ENCODE results near the gene SOCS2. TPM values are rescaled to one million over a fixed set of nuclear protein-coding genes. Genes with fewer than 3 reads are reported as not detected.

The SOCS2 gene
- total RNA-seq, 1 donor from 2014 or later = 20.0 TPM

DNA sequence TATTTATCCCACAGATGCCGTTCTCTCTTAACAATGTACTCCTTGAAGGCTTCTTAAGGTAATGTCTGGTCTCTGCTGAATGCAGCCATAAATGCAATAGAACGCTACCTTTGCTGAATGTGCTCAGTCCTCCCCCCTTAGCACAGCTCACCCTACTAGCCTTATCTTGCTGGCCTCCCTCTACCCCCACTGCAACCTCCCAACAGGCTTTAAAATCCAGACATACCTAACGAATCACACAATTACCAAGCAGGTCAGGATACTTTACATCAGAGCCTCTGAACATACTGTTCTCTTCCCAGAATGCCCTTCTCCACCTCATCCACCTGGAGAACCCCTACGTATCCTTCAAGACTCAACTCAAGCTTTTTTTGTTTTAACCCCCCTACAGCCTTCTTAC lies 53.7 kb downstream of the SOCS2 start:
- no peak for TF ChIP-seq CTCF (IDR thresholded peaks at IDR 0.05)
- intact Hi-C loops (cut with DNase I) = no loop called here
- no peak for ATAC-seq

More for the DNA sequence above, 53.7 kb downstream of the SOCS2 start:
- Histone ChIP-seq H3K4me1 (no peaks in the 10 kb centered on the region), H3K4me3 (no peak overlapping the region), H3K27me3 (ENCODE audit: low read depth) (no peaks in the 10 kb centered on the region), H3K27ac (no peak overlapping the region), H3K9me3 (no peaks in the 10 kb centered on the region), H3K36me3 (no peaks in the 10 kb centered on the region)
- no peak for DNase-seq

Other genes starting within 250 kb of the SOCS2 start
- gene NUDT4, start 194.8 kb upstream of the SOCS2 start, total RNA-seq = 56.8 TPM
- 65.7 TPM for gene UBE2N, start 130.7 kb upstream of the SOCS2 start, total RNA-seq
- gene MRPL42, start 105.2 kb upstream of the SOCS2 start, total RNA-seq = 44.4 TPM
- gene CRADD, start 104.7 kb downstream of the SOCS2 start, total RNA-seq = 16.5 TPM

Data from lower lobe of right lung (tissue), 2 donors.